ENCODE data around the gene SHROOM3.

Gene SHROOM3

GRCh38 chr4:76540486-76540885 lies 105.5 kb downstream of the SHROOM3 start:
- no peak for DNase-seq (ENCODE audit: low read depth)

- no peak for DNase-seq (ENCODE audit: low read depth)
Measured at GRCh38 chr4:76543378-76543777, 108.3 kb downstream of the SHROOM3 start.

GRCh38 chr4:76544725-76545124 lies 109.7 kb downstream of the SHROOM3 start:
- DNase-seq (ENCODE audit: low read depth), result no peak

GRCh38 chr4:76545226-76545884 lies 110.3 kb downstream of the SHROOM3 start:
- DNase-seq (ENCODE audit: low read depth), result peak; percentile 41

GRCh38 chr4:76546327-76546726 lies 111.3 kb downstream of the SHROOM3 start:
- peak; percentile 59 for DNase-seq (ENCODE audit: low read depth)

- DNase-seq (ENCODE audit: low read depth), result peak; percentile 94
Measured at GRCh38 chr4:76546759-76547742, 112.0 kb downstream of the SHROOM3 start.

- no peak for DNase-seq (ENCODE audit: low read depth)
Measured at GRCh38 chr4:76548704-76549103, 113.7 kb downstream of the SHROOM3 start.

GRCh38 chr4:76549765-76550164 lies 114.7 kb downstream of the SHROOM3 start:
- DNase-seq (ENCODE audit: low read depth), result no peak

GRCh38 chr4:76550966-76551780 lies 116.1 kb downstream of the SHROOM3 start:
- peak; percentile 59 for DNase-seq (ENCODE audit: low read depth)

- DNase-seq (ENCODE audit: low read depth), result peak; percentile 30
Measured at GRCh38 chr4:76554630-76555029, 119.6 kb downstream of the SHROOM3 start.

- DNase-seq (ENCODE audit: low read depth), result no peak
Measured at GRCh38 chr4:76556452-76556851, 121.4 kb downstream of the SHROOM3 start.

- DNase-seq (ENCODE audit: low read depth), result no peak
Measured at GRCh38 chr4:76558396-76559235, 123.6 kb downstream of the SHROOM3 start.

- no peak for DNase-seq (ENCODE audit: low read depth)
Measured at GRCh38 chr4:76559236-76560071, 124.4 kb downstream of the SHROOM3 start.

GRCh38 chr4:76562161-76562560 lies 127.1 kb downstream of the SHROOM3 start:
- peak; percentile 91 for DNase-seq (ENCODE audit: low read depth)

- DNase-seq (ENCODE audit: low read depth), result peak; percentile 35
Measured at GRCh38 chr4:76562836-76563453, 127.9 kb downstream of the SHROOM3 start.

GRCh38 chr4:76563454-76564122 lies 128.6 kb downstream of the SHROOM3 start:
- peak; percentile 90 for DNase-seq (ENCODE audit: low read depth)

- DNase-seq (ENCODE audit: low read depth), result peak; percentile 28
Measured at GRCh38 chr4:76564123-76564915, 129.3 kb downstream of the SHROOM3 start.

GRCh38 chr4:76568262-76568661 lies 133.2 kb downstream of the SHROOM3 start:
- DNase-seq (ENCODE audit: low read depth), result no peak

All from iris pigment epithelial cell (primary cell).